Anterior cingulate cortex (tissue), 58 donors: ENCODE results near the gene HRCT1.
A peak's percentile ranks its signal among the peaks of the same experiment; 100 is the strongest.
"Not testable (repeated sequence)": the region's sequence is repeated elsewhere in the genome, so short reads cannot be mapped to it uniquely, and the experiment has no call there.

Experiments used
- DNase-seq, 58 donors: peaks; one replicate each; lab custom pipeline; 2025; lab: John Stamatoyannopoulos, UW

The HRCT1 gene

GRCh38 chr9:35905912-35906679 lies at the start of gene HRCT1:
HRCT1 (plus strand) TSS chr9:35906202; CDS start chr9:35906288, 86 bp downstream.
- DNase-seq = peak in 8 of 58 donors; percentile 14 to 45 (median 22)

- DNase-seq = no peak
Measured at GRCh38 chr9:35856206-35856605, 49.8 kb upstream of the HRCT1 start.

DNA sequence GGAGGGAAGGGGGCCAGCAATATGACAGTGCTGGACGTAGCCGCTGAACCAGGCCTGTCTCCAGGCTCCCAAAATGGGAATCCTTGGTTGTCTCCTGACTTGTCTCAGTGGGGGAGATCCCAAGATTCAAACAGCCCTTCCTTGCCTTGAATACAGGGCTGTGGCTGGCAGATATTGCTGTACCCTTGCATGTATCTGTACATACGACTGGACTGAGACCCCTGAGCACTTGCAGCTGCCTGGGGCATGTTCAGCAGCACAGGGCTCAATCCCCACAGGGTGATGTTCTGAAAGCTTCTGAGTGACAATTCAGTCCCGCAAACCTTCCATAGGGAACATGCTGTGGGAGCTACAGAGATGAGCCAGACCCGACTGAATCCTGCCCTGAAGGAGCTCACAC lies 49.1 kb upstream of the HRCT1 start:
- DNase-seq = no peak

- DNase-seq = no peak
Measured at GRCh38 chr9:35858458-35858857, 47.5 kb upstream of the HRCT1 start.

DNA sequence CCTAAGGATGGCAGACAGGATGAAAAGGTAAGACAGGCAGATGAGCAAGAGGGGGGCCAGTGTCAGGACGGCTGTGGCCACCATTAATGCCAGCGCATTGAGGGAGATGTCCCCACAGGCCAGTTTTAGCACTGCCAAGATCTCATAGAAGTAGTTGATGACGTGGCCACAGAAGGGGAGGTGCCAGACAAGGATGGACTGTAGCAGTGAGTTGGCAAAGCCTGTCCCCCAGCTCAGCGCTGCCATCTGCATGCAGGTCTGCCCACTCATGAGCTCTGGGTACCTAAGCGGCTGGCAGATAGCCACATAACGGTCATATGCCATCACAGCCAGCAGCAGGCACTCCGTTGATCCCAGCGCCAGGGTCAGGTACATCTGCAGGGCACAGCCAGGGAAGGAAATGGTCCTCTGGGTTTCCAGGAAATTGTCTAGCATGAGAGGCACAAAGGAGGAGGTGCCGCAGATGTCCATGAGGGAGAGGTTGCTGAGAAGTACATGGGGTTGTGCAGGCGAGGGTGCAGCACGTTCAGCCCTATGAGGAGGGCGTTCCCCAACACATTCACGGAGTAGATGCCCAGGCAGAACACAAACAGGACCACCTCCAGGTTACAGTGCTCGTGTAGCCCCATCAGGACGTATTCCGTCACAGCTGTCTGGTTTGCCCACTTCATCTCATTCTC lies 46.6 kb upstream of the HRCT1 start:
- peak in 13 of 58 donors; percentile 8 to 54 (median 26) for DNase-seq

GRCh38 chr9:35859990-35860339 lies 46.0 kb upstream of the HRCT1 start:
- no peak for DNase-seq

DNA sequence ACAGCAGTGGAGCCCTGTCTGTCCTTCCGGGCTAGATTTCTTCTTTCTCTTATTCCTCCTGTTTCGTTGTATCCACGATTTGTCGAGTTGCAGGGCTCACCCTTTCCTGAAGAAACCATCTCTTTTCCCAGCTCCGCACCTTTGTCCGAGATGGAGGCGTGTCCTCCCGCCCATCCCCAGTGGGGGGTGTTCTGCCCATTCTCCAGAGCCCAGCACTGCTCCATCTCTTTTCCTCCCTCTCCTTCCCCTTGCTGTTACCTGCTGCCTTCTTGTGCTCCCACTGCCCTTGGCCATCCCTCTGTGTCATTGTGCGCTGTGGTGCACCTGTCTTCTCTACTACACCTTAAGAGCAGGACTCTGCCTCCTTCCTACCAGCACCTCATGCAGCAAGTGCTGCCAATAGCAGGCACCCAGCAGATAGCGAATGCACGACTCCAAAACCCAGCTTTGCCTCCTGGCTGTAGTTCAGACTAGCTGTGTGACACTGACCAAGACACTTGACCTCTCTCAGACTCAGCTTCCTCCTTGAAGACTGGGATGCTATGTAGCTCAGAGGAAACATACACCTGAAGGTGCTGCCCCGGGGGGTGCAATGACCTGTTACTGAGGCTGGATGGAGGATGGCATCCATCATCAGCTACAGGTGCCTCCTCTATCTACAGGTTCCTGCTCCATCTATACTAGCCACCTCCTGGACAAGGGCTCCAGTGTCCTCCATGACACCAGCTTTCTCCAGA lies 44.7 kb upstream of the HRCT1 start:
- DNase-seq = no peak

DNA sequence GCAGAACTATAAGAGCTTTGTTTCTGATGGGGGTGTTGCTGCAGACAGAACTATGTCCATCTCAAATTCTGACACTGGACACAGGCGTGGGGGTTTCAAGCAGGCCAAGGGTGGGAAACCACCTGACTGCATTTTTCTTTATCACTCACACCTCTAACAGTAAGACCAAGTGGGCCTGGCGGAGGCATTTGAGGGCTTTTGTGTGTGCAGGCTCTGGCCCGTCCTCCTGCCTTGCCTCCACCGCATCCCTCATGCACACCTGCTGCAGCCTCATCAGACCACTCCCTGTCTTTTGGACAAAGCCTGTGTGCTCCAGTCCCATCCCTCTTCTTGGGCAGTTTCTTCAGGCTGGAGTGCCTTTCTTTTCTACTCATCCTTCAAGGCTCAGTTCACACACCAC lies 43.7 kb upstream of the HRCT1 start:
- DNase-seq = no peak

GRCh38 chr9:35863583-35863982 lies 42.4 kb upstream of the HRCT1 start:
- no peak for DNase-seq

GRCh38 chr9:35864695-35865255 lies 41.2 kb upstream of the HRCT1 start:
- DNase-seq = no peak

DNA sequence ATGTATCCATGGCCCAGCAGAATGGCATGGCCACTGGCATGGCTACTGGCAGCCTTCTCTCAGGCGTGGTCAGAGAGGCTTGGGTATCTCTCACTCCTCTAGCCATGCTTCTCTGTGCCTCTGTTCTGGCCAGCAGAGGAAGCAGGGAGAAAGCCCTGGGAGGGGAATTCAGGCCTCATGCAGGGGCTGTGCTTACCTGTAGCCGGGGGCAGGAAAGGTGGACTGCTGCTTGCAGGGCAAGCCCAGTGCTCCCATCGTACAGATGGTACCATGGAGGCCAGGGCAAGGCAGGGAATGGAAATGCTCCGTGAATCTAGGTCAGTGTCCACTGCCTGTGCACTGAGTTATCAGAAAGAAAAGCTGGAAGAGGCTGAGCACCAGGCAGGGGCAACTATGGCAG lies 38.5 kb upstream of the HRCT1 start:
- DNase-seq = no peak

GRCh38 chr9:35868933-35869332 lies 37.1 kb upstream of the HRCT1 start:
- DNase-seq = no peak

- no peak for DNase-seq
Measured at GRCh38 chr9:35869621-35870216, 36.3 kb upstream of the HRCT1 start.

GRCh38 chr9:35870351-35870923 lies 35.6 kb upstream of the HRCT1 start, which contains the start of gene OR13J1:
OR13J1 (minus strand) TSS chr9:35870401; CDS start chr9:35870401, 0 bp downstream.
- no peak for DNase-seq

DNA sequence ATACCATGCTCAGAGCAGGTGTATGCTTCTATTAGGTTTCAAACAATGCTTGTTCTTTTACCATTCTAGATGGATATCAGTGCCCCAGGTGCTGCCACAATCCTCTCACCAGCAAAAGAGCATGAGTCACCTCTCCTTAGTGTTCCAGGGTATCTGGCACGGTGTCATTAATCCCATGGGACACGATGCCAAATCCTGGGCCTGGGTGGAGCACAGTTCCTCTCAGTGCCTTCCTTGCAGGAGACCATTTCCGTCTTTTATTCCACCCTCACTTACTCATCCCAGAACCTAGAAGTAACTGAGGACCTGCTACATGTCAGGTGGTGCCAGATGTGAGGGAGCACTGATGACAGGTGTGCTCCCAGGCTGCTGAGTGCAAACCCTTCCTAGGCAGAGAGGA lies 34.5 kb upstream of the HRCT1 start:
- no peak for DNase-seq

- DNase-seq = no peak
Measured at GRCh38 chr9:35872505-35872904, 33.5 kb upstream of the HRCT1 start.

GRCh38 chr9:35882263-35882848 lies 23.6 kb upstream of the HRCT1 start:
- peak in 55 of 58 donors; percentile 10 to 87 (median 53) for DNase-seq

DNA sequence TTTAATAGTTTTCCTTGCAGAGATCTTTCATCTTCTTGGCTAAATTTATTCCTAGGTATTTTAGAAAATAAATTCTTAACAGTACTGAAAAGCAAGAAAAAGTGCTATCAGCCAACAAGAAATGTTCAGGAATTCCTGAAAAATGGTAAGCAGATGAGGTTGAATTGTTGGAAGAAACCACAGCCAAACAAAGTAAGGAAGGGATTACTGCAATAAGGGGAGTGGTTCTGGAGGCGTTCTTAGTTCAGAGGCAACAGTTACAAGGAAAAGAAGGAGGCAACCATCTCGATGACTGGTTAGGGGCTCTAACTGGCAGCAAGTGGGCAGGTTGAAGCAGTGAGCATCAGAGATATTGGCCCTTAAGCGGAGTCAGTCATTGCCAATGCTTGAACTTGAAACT lies 23.0 kb upstream of the HRCT1 start:
- DNase-seq = no peak

- DNase-seq = not testable (repeated sequence)
Measured at GRCh38 chr9:35884908-35885307, 21.1 kb upstream of the HRCT1 start.

DNA sequence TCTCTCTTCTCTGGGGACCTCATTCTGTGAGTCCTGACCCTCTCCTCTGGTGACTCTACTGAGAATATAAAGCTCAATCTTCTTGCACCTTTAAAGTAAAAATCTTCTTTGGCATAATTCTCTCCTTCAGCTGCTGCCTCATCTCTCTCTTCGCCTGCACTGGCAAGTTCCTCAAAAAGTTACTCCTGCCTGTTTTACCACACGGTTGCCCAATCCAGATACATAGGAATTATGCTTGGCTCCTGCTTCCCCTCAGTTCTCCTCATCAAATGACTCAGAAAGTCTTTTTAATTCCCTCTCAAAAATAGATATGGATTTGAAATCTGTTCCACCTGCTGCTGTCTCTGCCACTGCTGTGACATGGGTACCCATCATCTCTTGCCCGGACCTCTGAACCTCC lies 14.4 kb upstream of the HRCT1 start:
- peak in 1 of 58 donors; percentile 33 for DNase-seq
